Measurements from ENCODE around the gene METTL27.

METTL27 gene

DNA sequence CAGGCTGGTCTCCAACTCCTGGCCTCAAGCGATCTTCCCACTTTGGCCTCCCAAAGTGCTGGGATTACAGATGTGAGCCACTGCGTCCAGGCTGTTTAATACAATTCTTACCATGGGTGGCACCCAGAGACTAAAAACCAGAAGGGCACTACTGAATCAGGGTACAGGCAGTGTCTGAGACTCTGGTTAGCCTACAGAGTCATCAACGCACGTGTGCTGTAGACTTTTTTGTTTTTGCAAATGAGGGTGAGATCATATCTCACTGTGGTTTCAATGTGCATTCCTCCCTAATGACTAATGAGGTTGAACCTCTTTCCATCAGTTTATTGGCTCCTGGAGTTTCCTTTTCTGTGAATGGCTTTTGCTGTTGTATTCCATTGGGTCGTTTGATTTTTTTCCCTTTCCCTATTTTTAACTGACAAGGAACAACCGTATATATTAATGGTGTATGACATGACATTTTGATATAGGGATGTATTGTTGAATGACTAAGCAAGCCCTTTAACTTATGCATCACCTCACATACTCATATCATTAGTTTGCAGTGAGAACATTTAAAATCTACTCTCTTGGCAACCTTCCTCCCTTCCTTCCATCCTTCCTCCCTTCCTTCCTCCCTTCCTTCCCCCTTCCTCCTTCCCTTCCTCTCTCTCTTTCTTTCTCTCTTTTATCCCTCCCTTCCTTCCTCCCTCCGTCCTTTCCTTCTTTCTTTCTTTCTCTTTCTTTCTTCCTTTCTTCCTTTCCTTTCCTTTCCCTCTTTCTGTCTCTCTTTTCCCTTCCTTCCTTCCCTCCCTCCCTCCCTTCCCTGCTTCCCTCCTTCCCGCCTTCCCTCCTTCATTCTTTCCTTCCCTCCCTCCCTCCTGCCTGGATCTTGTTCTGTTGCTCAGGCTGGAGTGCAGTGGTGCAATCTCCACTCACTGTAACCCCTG is 9.4 kb upstream of the METTL27 start (continued):
- TF ChIP-seq, protein P1, sequence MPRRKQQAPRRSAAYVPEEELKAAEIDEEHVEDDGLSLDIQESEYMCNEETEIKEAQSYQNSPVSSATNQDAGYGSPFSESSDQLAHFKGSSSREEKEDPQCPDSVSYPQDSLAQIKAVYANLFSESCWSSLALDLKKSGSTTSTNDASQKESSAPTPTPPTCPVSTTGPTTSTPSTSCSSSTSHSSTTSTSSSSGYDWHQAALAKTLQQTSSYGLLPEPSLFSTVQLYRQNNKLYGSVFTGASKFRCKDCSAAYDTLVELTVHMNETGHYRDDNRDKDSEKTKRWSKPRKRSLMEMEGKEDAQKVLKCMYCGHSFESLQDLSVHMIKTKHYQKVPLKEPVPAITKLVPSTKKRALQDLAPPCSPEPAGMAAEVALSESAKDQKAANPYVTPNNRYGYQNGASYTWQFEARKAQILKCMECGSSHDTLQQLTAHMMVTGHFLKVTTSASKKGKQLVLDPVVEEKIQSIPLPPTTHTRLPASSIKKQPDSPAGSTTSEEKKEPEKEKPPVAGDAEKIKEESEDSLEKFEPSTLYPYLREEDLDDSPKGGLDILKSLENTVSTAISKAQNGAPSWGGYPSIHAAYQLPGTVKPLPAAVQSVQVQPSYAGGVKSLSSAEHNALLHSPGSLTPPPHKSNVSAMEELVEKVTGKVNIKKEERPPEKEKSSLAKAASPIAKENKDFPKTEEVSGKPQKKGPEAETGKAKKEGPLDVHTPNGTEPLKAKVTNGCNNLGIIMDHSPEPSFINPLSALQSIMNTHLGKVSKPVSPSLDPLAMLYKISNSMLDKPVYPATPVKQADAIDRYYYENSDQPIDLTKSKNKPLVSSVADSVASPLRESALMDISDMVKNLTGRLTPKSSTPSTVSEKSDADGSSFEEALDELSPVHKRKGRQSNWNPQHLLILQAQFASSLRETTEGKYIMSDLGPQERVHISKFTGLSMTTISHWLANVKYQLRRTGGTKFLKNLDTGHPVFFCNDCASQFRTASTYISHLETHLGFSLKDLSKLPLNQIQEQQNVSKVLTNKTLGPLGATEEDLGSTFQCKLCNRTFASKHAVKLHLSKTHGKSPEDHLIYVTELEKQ (tag by site-specific recombination; IDR thresholded peaks at IDR 0.05; ENCODE audit: borderline replicate concordance), result peak; percentile 84; the same call in 1 of the 2 replicates
- TF ChIP-seq, protein P2, sequence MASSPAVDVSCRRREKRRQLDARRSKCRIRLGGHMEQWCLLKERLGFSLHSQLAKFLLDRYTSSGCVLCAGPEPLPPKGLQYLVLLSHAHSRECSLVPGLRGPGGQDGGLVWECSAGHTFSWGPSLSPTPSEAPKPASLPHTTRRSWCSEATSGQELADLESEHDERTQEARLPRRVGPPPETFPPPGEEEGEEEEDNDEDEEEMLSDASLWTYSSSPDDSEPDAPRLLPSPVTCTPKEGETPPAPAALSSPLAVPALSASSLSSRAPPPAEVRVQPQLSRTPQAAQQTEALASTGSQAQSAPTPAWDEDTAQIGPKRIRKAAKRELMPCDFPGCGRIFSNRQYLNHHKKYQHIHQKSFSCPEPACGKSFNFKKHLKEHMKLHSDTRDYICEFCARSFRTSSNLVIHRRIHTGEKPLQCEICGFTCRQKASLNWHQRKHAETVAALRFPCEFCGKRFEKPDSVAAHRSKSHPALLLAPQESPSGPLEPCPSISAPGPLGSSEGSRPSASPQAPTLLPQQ (tag by site-specific recombination; IDR thresholded peaks at IDR 0.05), result peak; percentile 63; the same call in 1 of the 2 replicates
- TF ChIP-seq ZNF248 (tag by site-specific recombination; IDR thresholded peaks at IDR 0.05), result no peak
- no peak for TF ChIP-seq ZNF621 (tag by site-specific recombination; IDR thresholded peaks at IDR 0.05)
- peak; percentile 55; the same call in 1 of the 2 replicates for TF ChIP-seq ZNF324 (tag by site-specific recombination; IDR thresholded peaks at IDR 0.05)
- peak; percentile 97 for TF ChIP-seq ZNF366 (tag by site-specific recombination; conservative IDR thresholded peaks at IDR 0.05)
- TF ChIP-seq, protein P3, sequence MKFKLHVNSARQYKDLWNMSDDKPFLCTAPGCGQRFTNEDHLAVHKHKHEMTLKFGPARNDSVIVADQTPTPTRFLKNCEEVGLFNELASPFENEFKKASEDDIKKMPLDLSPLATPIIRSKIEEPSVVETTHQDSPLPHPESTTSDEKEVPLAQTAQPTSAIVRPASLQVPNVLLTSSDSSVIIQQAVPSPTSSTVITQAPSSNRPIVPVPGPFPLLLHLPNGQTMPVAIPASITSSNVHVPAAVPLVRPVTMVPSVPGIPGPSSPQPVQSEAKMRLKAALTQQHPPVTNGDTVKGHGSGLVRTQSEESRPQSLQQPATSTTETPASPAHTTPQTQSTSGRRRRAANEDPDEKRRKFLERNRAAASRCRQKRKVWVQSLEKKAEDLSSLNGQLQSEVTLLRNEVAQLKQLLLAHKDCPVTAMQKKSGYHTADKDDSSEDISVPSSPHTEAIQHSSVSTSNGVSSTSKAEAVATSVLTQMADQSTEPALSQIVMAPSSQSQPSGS (tag by site-specific recombination; IDR thresholded peaks at IDR 0.05; ENCODE audit: low read depth), result peak; percentile 64
- peak; percentile 84 for TF ChIP-seq PRDM1 (tag by site-specific recombination; IDR thresholded peaks at IDR 0.05)
- peak; percentile 82 for TF ChIP-seq ZNF843 (tag by site-specific recombination; IDR thresholded peaks at IDR 0.05)
- TF ChIP-seq KLF1 (tag by site-specific recombination; IDR thresholded peaks at IDR 0.05), result peak; percentile 57
- TF ChIP-seq ZNF292 (tag by site-specific recombination; IDR thresholded peaks at IDR 0.05; ENCODE audit: borderline replicate concordance, low read depth), result no peak
- TF ChIP-seq ZBTB21 (tag by site-specific recombination; IDR thresholded peaks at IDR 0.05), result peak; percentile 84; the same call in 1 of the 2 replicates
- TF ChIP-seq ZNF501 (tag by site-specific recombination; IDR thresholded peaks at IDR 0.05), result peak; percentile 61; the same call in 1 of the 2 replicates
- TF ChIP-seq, protein P4, sequence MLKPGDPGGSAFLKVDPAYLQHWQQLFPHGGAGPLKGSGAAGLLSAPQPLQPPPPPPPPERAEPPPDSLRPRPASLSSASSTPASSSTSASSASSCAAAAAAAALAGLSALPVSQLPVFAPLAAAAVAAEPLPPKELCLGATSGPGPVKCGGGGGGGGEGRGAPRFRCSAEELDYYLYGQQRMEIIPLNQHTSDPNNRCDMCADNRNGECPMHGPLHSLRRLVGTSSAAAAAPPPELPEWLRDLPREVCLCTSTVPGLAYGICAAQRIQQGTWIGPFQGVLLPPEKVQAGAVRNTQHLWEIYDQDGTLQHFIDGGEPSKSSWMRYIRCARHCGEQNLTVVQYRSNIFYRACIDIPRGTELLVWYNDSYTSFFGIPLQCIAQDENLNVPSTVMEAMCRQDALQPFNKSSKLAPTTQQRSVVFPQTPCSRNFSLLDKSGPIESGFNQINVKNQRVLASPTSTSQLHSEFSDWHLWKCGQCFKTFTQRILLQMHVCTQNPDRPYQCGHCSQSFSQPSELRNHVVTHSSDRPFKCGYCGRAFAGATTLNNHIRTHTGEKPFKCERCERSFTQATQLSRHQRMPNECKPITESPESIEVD (tag by site-specific recombination; IDR thresholded peaks at IDR 0.05), result peak; percentile 94
- peak; percentile 66; the same call in 1 of the 2 replicates for TF ChIP-seq GFI1B (tag by site-specific recombination; IDR thresholded peaks at IDR 0.05)
- peak; percentile 11; the same call in 1 of the 2 replicates for TF ChIP-seq SCRT2 (tag by site-specific recombination; IDR thresholded peaks at IDR 0.05)
- no peak for TF ChIP-seq ZNF521 (tag by site-specific recombination; IDR thresholded peaks at IDR 0.05)
- TF ChIP-seq, protein P5, sequence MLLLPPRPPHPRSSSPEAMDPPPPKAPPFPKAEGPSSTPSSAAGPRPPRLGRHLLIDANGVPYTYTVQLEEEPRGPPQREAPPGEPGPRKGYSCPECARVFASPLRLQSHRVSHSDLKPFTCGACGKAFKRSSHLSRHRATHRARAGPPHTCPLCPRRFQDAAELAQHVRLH (tag by site-specific recombination; IDR thresholded peaks at IDR 0.05), result 0 out of 2 replicates have a peak, but pooled peaks have one; percentile 46
- peak; percentile 67; the same call in 1 of the 2 replicates for TF ChIP-seq FEZF1 (tag by site-specific recombination; IDR thresholded peaks at IDR 0.05)
- TF ChIP-seq ZFP37 (tag by site-specific recombination; IDR thresholded peaks at IDR 0.05), result peak; percentile 48; the same call in 1 of the 2 replicates
- TF ChIP-seq, protein P6, sequence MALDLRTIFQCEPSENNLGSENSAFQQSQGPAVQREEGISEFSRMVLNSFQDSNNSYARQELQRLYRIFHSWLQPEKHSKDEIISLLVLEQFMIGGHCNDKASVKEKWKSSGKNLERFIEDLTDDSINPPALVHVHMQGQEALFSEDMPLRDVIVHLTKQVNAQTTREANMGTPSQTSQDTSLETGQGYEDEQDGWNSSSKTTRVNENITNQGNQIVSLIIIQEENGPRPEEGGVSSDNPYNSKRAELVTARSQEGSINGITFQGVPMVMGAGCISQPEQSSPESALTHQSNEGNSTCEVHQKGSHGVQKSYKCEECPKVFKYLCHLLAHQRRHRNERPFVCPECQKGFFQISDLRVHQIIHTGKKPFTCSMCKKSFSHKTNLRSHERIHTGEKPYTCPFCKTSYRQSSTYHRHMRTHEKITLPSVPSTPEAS (tag by site-specific recombination; IDR thresholded peaks at IDR 0.05), result 0 out of 2 replicates have a peak, but pooled peaks have one; percentile 9
- peak; percentile 22; the same call in 1 of the 2 replicates for TF ChIP-seq ZNF391 (tag by site-specific recombination; IDR thresholded peaks at IDR 0.05; ENCODE audit: borderline replicate concordance, low read depth)
- TF ChIP-seq KLF8 (tag by site-specific recombination; IDR thresholded peaks at IDR 0.05), result peak; percentile 83
- TF ChIP-seq ZNF629 (tag by site-specific recombination; IDR thresholded peaks at IDR 0.05), result peak; percentile 96
- TF ChIP-seq, protein P7, sequence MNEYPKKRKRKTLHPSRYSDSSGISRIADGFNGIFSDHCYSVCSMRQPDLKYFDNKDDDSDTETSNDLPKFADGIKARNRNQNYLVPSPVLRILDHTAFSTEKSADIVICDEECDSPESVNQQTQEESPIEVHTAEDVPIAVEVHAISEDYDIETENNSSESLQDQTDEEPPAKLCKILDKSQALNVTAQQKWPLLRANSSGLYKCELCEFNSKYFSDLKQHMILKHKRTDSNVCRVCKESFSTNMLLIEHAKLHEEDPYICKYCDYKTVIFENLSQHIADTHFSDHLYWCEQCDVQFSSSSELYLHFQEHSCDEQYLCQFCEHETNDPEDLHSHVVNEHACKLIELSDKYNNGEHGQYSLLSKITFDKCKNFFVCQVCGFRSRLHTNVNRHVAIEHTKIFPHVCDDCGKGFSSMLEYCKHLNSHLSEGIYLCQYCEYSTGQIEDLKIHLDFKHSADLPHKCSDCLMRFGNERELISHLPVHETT (tag by site-specific recombination; IDR thresholded peaks at IDR 0.05), result peak; percentile 83
- no peak for TF ChIP-seq ZNF274 (IDR thresholded peaks at IDR 0.05; ENCODE audit: low read length)
- TF ChIP-seq ZNF274 (tag by site-specific recombination; IDR thresholded peaks at IDR 0.05; ENCODE audit: borderline replicate concordance), result no peak
